GM12864 (cell line): ENCODE measurements around the gene XPR1.

Experiments
- DNase-seq: peaks from one replicate; pipeline ENCODE4 v3.0.0-alpha.2; 2011; ENCODE audit warnings: low read depth
- H3K4me3 ChIP-seq: 2 replicates; pipeline ENCODE4 v1.5.1; 2011; ENCODE audit warnings: mild to moderate bottlenecking, low read depth, low read length, control low read depth
- TF ChIP-seq, protein P1 (sequence below): IDR thresholded peaks from 2 replicates; pipeline ENCODE4 v1.5.1; 2011; ENCODE audit warnings: low read depth, mild to moderate bottlenecking, moderate library complexity, low read length, control low read depth, inconsistent platforms; ENCODE audit errors: missing control alignments

The XPR1 gene

DNA sequence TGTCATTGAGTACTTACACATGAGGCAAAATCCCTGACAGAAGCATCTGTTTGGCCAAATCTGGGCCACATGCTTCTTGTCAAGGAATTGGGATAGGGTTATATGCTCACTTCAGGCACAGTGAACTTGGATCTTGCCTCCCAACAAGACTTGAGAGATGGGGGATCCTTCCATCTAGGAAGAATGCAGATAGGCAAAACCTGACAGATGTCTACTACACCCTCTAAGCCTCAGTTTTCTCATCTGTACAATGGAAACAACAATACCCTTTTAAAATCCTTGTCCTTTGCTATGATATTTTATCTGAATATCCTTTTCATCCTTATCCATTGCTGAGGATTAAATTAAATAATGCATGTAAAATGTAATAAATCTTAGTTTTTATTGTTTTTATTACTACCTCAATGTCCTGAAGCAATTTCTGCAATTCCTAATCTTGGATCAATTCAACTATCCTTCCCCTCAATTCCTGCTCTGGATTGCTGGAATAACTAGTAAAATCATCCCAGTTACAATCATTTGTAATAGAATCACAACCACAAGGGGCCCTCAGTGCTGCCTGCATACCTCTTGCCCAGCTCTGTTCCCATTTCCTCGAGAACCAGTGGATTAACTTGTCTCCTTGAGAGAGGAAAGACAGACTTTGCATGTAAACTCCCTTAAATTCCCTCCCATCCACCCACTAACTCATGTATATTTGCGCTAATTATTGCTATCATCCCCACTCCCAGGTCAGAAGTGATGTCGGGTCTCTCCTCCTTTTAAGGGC, 8.1 kb upstream of the XPR1 start:
- TF ChIP-seq, protein P1, sequence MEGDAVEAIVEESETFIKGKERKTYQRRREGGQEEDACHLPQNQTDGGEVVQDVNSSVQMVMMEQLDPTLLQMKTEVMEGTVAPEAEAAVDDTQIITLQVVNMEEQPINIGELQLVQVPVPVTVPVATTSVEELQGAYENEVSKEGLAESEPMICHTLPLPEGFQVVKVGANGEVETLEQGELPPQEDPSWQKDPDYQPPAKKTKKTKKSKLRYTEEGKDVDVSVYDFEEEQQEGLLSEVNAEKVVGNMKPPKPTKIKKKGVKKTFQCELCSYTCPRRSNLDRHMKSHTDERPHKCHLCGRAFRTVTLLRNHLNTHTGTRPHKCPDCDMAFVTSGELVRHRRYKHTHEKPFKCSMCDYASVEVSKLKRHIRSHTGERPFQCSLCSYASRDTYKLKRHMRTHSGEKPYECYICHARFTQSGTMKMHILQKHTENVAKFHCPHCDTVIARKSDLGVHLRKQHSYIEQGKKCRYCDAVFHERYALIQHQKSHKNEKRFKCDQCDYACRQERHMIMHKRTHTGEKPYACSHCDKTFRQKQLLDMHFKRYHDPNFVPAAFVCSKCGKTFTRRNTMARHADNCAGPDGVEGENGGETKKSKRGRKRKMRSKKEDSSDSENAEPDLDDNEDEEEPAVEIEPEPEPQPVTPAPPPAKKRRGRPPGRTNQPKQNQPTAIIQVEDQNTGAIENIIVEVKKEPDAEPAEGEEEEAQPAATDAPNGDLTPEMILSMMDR: no peak
- H3K4me3 ChIP-seq: no peak overlapping the region
- no peak for DNase-seq

DNA sequence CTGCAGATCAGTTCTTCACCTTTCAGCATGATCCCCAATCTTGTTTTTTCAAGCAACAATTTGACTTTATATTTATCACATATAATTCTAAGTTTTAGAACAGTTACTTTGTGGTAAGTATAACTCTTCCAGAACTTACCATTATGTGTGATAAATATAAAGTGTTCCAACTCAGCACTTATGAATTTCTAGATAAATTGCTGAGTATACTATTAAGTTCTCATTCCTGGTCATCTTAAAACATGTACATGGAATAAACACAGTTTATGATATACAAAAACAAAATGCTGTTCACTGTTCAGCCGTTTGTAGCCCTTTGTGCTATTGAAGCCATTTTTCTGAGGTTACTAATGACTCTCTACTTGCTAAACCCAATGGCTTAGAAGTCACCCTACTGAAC, 5.1 kb upstream of the XPR1 start:
- TF ChIP-seq, protein P1: no peak
- no peak for DNase-seq
- no peak overlapping the region for H3K4me3 ChIP-seq

DNA sequence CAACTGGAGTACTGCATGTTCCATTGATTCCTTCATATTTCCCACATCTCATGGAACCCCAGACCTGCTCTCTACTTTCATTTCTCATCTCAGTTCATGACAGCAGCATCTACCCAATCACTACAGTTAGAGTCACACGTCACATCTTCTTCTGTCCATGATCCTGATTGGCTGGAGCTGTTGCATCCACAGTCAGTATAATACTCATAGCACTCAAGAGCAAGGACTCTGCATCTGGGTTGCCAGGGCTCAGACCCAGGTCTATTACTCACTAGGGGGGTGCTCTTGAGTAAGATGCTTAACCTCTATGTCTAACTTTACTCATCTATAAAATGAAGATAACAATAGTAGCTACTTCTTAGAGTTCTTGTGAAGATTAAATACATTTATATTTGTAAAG, 4.4 kb upstream of the XPR1 start:
- TF ChIP-seq, protein P1: no peak
- DNase-seq: no peak
- no peak overlapping the region for H3K4me3 ChIP-seq

DNA sequence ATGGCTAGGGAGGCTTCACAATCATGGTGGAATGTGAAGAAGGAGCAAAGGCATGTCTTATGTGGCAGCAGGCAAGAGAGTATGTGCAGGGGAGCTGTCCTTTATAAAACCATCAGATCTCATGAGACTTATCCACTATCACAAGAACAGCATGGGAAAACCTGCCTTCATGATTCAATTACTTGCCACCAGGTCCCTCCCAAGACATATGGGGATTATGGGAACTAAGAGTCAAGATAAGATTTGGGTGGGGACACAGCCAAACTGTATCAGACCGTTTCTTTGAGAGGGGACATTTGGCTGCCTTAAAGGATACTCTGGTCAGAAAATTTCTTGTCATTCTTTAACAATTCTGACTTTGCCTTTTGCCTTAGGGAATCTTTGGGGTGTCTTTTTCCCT, 3.2 kb upstream of the XPR1 start:
- H3K4me3 ChIP-seq: no peak overlapping the region
- TF ChIP-seq, protein P1: no peak
- no peak for DNase-seq

DNA sequence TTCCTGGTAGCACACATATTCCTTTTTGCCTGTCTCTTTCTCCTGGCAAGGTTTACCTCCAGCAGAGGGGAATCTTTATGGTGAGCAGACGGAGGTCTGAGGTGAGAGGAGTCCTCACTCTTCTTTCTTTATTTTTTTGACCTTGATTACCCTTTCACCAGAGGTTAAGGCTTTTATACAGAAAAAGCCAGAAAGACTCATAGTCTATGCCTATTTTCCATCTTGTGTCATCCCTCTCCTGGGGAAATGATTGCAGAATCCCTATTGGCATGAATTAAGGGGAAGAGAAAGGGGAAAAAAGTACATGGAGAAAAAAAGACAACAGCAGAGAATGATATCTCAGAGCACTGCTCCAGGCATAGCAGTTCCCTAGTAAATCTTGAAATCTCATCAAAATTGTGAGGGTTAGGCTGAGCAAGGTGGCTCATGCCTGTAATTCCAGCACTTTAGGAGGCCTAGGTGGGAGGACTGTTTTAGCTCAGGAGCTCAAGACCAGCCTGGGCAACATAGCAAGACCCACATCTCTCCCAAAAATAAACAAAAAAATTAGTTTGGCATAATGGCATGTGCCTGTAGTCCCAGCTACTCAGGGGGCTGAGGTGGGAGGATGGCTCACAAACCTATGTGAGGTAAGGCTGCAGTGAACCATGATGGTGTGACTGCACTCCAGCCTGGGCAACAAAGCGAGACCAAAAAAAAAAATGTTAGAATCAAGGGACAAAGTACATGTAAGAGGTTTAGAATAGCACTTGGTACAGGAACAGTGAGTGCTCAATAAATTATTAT, 1.2 kb upstream of the XPR1 start:
- TF ChIP-seq, protein P1: no peak
- DNase-seq: no peak
- no peak overlapping the region for H3K4me3 ChIP-seq

DNA sequence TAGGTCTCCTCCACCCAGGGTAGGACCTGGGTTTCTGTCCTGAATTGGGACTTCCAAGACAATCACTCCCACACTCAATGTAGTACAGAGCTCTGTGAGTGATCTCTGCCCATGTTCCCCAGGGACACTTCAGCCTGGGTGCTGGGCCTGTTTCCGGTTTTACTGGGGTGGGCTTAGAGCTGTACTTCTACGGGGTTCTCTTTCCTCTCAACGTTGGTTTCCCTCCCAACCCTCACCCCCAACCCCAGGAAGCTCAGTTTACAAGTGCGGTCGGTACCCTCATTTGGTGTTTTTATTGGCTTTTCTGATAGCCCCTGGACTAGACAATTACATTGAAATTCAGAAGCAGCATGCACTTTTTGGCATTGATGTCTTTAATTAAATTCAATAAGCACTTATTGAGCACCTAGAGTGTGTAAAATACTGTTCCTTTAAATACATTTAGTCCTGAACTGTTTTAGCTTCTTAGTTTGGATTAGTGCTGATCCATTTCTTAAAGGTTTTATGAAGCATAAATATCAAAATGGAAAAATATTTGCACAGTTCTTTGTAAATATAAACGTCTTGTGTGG, 542 bp upstream of the XPR1 start:
- no peak for DNase-seq
- H3K4me3 ChIP-seq: no peak overlapping the region
- TF ChIP-seq, protein P1: no peak
